Spinal cord (tissue), 10 donors: ENCODE measurements around the gene PSRC1. TPM values are rescaled to one million over a fixed set of nuclear protein-coding genes. Genes with fewer than 3 reads are reported as not detected.
A peak's percentile ranks its signal among the peaks of the same experiment; 100 is the strongest.

Experiments
- DNase-seq, 6 donors: peaks; one replicate each; pipeline versions ENCODE4 v3.0.0 to v3.0.0-alpha.2; 2013 to 2015; ENCODE audit warnings: low spot score in 6 of 6, low read depth in 4 of 6
- H3K27ac ChIP-seq: one replicate; pipeline ENCODE4 v1.5.1; 2013; ENCODE audit warnings: low read depth, low read length, control low read depth
- H3K27me3 ChIP-seq: one replicate; pipeline ENCODE4 v1.6.1; 2013; ENCODE audit warnings: low read length; ENCODE audit not compliant: control insufficient read depth, insufficient read depth
- H3K36me3 ChIP-seq: one replicate; pipeline ENCODE4 v1.6.1; 2013; ENCODE audit warnings: low read length; ENCODE audit not compliant: control insufficient read depth, insufficient read depth
- H3K4me1 ChIP-seq: one replicate; pipeline ENCODE4 v1.6.1; 2013; ENCODE audit warnings: low read length; ENCODE audit not compliant: control insufficient read depth, insufficient read depth
- H3K4me3 ChIP-seq: one replicate; pipeline ENCODE4 v1.5.1; 2013; ENCODE audit warnings: low read depth, low read length, control low read depth
- H3K9me3 ChIP-seq: one replicate; pipeline ENCODE4 v1.6.1; 2013; ENCODE audit warnings: low read length; ENCODE audit not compliant: control insufficient read depth, insufficient read depth
- WGBS: methylation state at CpG from one replicate; pipeline ENCODE4 v1.1.5; 2013; ENCODE audit warnings: missing lambda C conversion rate; ENCODE audit not compliant: insufficient coverage; 5-methylcytosine and 5-hydroxymethylcytosine counted together
- polyA plus RNA-seq, 2 donors: library from polyadenylated mRNA; unstranded; fragments of 120-200 nt; gene quantifications; one replicate each; pipeline ENCODE4 v1.2.1, GENCODE V29; 2013; ENCODE audit not compliant: insufficient read length in 2 of 2
- total RNA-seq, 2 donors: library from RNA; depleted of rRNA in 1 of 2; stranded (reverse); fragments of 120-200 nt in 1 of 2; fragments of >200 nt in 1 of 2; gene quantifications; one replicate each; pipeline versions ENCODE4 v1.2.3 to v1.2.4, GENCODE V29; 2013 to 2014
- donor health status: healthy.

The PSRC1 gene
- total and polyA plus RNA-seq, 4 donors = 9.0 to 37.1 (median 32.2) TPM

- H3K27ac ChIP-seq = no peak overlapping the region
- no peaks in the 10 kb centered on the region for H3K9me3 ChIP-seq
These were observed 21.9 kb downstream of the PSRC1 start for GRCh38 chr1:109261006-109261405.

GRCh38 chr1:109259674-109260557 is 23.0 kb downstream of the PSRC1 start:
- Histone ChIP-seq H3K27me3 (no peaks in the 10 kb centered on the region), H3K36me3 (peaks cover 86% of the 10 kb centered on the region), H3K4me3 (no peak overlapping the region), H3K4me1 (peaks cover 74% of the 10 kb centered on the region), H3K27ac (peak overlapping the region; percentile 58), H3K9me3 (no peaks in the 10 kb centered on the region)
- peak in 1 of 6 donors; percentile 54 for DNase-seq
- WGBS = 63% methylated on average over 3 of the region's 7 CpGs

More at GRCh38 chr1:109261006-109261405, 21.9 kb downstream of the PSRC1 start:
- WGBS = 95% methylated on average over 9 of the region's 16 CpGs
- peaks cover 63% of the 10 kb centered on the region for H3K4me1 ChIP-seq
- DNase-seq = no peak
- peaks cover 88% of the 10 kb centered on the region for H3K36me3 ChIP-seq
- H3K27me3 ChIP-seq = no peaks in the 10 kb centered on the region
- H3K4me3 ChIP-seq = no peak overlapping the region

- Histone ChIP-seq H3K4me1 (peaks cover 81% of the 10 kb centered on the region), H3K27me3 (no peaks in the 10 kb centered on the region), H3K4me3 (no peak overlapping the region), H3K36me3 (peaks cover 83% of the 10 kb centered on the region), H3K9me3 (no peaks in the 10 kb centered on the region), H3K27ac (no peak overlapping the region)
- no peak for DNase-seq
- WGBS = 69% methylated on average over 69 of the region's 69 CpGs
These were observed 24.2 kb downstream of the PSRC1 start for GRCh38 chr1:109258481-109259466.

DNA sequence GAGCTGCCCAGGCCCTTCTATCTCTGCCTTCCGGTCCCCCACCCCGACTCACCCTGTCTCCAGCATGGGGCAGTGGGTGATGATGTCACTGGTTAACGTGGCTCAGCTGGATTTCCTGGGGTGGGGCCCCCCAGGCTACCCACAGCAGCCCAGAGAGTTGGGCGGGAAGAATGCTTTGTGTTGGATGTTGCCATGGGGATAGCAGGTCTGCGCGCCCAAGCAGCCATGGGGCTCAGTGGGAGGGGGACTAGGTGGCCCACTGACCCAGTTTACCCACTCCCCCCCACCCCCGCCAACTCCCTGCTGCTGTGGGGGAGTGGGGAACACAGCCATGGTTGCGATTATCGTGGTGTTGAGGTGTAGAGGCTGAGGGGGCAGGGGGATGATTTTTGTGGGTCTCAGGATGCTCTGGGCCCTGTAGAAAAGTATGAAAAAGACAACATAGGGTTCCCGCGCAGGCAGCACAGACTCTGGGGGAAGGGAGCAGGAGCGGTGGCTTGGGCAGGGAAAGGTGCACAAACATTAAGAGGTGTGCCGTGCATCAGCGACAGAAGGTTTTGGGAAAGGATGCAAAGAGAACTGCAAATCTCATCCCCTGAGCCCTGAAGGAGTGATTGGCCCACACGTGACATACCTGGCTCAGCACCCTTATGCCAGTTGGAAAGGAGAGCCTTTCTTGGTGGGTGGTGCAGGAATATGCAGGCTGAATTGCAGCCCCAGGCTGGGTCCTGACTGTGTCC is 25.1 kb downstream of the PSRC1 start:
- peaks cover 81% of the 10 kb centered on the region for H3K4me1 ChIP-seq
- WGBS = 47% methylated on average over 8 of the region's 15 CpGs
- H3K9me3 ChIP-seq = no peaks in the 10 kb centered on the region
- peak in 2 of 6 donors; percentile 51 to 60 for DNase-seq
- H3K27me3 ChIP-seq = no peaks in the 10 kb centered on the region
- H3K4me3 ChIP-seq = no peak overlapping the region
- H3K36me3 ChIP-seq = peaks cover 83% of the 10 kb centered on the region
- no peak overlapping the region for H3K27ac ChIP-seq

DNA sequence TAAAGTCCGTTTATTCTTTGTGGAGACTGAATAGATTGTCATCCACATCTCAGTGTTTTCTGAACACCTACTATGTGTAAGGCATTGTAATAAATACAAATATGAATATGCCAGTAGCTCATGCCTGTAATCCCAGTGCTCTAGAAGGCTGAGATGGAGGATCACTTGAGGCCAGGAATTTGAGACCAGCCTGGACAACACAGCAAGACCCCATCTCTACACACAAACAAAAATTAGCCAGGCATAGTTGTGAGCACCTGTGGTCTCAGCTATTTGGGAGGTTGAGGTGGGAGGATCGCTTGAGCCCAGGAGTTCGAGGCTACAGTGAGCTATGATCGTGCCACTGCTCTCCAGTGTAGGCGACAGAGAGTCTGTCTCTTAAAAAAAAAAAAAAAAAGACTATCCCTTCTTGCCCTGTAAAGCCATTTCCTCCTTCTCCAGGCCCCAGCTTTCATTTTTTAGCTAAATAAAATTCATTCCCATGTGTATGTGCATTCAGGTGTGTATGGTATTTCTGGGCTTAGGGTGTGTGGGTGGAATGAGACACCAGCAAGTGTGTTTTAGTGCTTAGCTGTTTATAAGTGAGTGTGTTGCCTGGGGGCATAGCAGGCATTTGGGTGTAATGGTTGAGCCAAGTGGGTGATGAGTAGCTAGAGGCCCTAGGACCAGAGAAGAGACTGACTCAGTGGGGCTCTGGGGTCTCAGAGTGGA is 25.8 kb downstream of the PSRC1 start:
- peaks cover 81% of the 10 kb centered on the region for H3K4me1 ChIP-seq
- H3K36me3 ChIP-seq = peaks cover 82% of the 10 kb centered on the region
- WGBS = no CpG with 5 or more reads among the region's 5 CpGs
- no peak for DNase-seq
- H3K9me3 ChIP-seq = no peaks in the 10 kb centered on the region
- no peak overlapping the region for H3K4me3 ChIP-seq
- H3K27me3 ChIP-seq = no peaks in the 10 kb centered on the region
- no peak overlapping the region for H3K27ac ChIP-seq

DNA sequence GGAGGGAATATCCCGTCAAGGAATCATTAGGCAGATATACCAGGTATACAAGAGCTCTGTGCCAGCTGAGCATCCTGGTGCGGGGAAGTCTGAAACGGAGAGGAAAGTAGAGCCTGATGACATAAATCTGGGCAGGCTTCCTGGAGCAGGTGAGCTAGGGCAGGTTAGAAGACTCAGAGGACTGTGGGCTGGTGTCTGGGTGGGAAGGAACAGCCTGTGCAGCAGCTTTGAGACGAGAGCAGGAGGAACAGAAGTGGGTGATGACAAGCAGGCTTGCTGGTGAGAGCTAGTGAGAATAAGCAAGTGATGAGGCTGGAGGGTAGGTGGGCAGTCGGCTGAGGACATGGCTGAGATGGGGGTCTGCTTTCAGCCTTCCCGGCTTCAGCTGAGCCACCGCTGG is 26.9 kb downstream of the PSRC1 start:
- WGBS = 68% methylated on average over 4 of the region's 7 CpGs

DNA sequence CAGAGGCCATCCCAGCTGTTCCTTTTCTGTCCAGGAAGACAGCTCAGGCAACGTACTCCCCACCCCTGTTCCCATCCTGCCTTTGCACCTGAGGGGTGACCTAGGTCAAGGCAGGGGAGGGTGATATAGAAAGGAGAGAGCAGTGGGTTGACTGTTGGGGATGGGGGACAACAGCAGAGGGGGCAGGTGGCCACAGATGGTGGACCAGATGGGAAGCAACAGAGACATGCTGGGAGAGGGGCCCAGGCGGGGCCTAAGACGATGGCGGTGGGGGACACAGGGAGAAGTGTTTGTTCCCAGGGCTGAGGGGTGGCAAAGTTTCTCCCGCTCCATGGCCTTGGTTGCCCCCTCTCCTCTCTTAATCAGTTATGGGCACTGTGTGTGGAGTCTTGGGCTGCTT is 27.3 kb downstream of the PSRC1 start:
- DNase-seq = peak in 1 of 6 donors; percentile 84
- H3K36me3 ChIP-seq = peaks cover 82% of the 10 kb centered on the region
- H3K4me1 ChIP-seq = peaks cover 94% of the 10 kb centered on the region
- no CpG with 5 or more reads among the region's 5 CpGs for WGBS
- peak overlapping the region; percentile 96 for H3K27ac ChIP-seq
- peak overlapping the region; percentile 33 for H3K4me3 ChIP-seq
- H3K27me3 ChIP-seq = no peaks in the 10 kb centered on the region
- H3K9me3 ChIP-seq = no peaks in the 10 kb centered on the region

More for the DNA sequence above, 26.9 kb downstream of the PSRC1 start:
- H3K27me3 ChIP-seq = no peaks in the 10 kb centered on the region
- peaks cover 82% of the 10 kb centered on the region for H3K36me3 ChIP-seq
- H3K9me3 ChIP-seq = no peaks in the 10 kb centered on the region
- DNase-seq = peak in 1 of 6 donors; percentile 52
- no peak overlapping the region for H3K27ac ChIP-seq
- H3K4me1 ChIP-seq = peaks cover 90% of the 10 kb centered on the region
- H3K4me3 ChIP-seq = no peak overlapping the region

DNA sequence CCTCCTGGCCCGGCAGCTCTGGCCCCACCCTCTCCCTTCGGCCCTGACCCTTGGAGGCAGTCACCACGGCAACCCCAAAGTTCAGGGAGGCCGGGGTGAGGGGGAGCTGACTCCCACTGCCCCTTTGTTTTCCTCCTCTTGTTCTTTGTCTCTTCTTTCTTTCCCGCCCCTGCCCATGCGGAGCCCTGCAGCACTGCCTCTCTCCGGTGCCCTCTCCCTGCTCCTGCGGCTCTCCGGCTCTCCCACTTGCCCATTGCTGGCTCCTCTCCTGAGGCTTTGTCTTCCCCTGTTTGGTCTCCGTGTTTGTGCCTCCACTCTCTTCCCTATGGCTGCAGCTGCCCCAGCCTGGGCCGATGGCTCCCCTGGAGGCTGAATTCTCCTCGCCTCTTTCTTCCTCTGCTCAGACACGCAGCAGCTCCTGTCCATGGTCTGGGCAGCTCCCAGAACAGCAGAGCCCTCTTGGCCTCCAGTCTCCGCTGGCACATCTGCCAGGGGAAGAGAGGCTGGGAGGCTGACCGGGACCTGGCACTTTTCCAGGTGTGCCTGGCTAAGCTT is 27.8 kb downstream of the PSRC1 start:
- peak in 2 of 6 donors; percentile 77 for DNase-seq
- H3K27me3 ChIP-seq = no peaks in the 10 kb centered on the region
- H3K9me3 ChIP-seq = no peaks in the 10 kb centered on the region
- WGBS = 14% methylated on average over 13 of the region's 15 CpGs
- H3K4me1 ChIP-seq = peaks cover 94% of the 10 kb centered on the region
- H3K36me3 ChIP-seq = peaks cover 81% of the 10 kb centered on the region
- peak overlapping the region; percentile 96 for H3K27ac ChIP-seq
- peak overlapping the region; percentile 33 for H3K4me3 ChIP-seq
